Epithelial cell of prostate (primary cell): Measurements from ENCODE around the gene EFCAB6.

Experiments
- DNase-seq: peaks from one replicate; pipeline ENCODE4 v3.0.0-alpha.2; 2011; ENCODE audit warnings: low read depth, low spot score
- H3K27ac ChIP-seq: fragments of 450-650 bp; 2 replicates; pipeline ENCODE4 v1.5.1; 2017; ENCODE audit warnings: mild to moderate bottlenecking

Gene EFCAB6

GRCh38 chr22:43618517-43618916 is 193.6 kb downstream of the EFCAB6 start:
- DNase-seq, result no peak
- H3K27ac ChIP-seq, result no peak overlapping the region

- no peak for DNase-seq
- no peak overlapping the region for H3K27ac ChIP-seq
These were observed 195.5 kb downstream of the EFCAB6 start for GRCh38 chr22:43616645-43617044.

GRCh38 chr22:43600265-43600664 is 211.8 kb downstream of the EFCAB6 start:
- no peak overlapping the region for H3K27ac ChIP-seq
- no peak for DNase-seq

- DNase-seq, result no peak
- H3K27ac ChIP-seq, result no peak overlapping the region
These were observed 219.6 kb downstream of the EFCAB6 start for GRCh38 chr22:43592476-43592875.

- DNase-seq, result no peak
- no peak overlapping the region for H3K27ac ChIP-seq
These were observed 220.7 kb downstream of the EFCAB6 start for GRCh38 chr22:43591380-43591779.

- DNase-seq, result no peak
- H3K27ac ChIP-seq, result no peak overlapping the region
These were observed 224.5 kb downstream of the EFCAB6 start for GRCh38 chr22:43587574-43587973.

- no peak overlapping the region for H3K27ac ChIP-seq
- no peak for DNase-seq
These were observed 228.6 kb downstream of the EFCAB6 start for GRCh38 chr22:43583501-43583900.

GRCh38 chr22:43582394-43582793 is 229.7 kb downstream of the EFCAB6 start:
- DNase-seq, result no peak
- H3K27ac ChIP-seq, result no peak overlapping the region

GRCh38 chr22:43580271-43580750 is 231.8 kb downstream of the EFCAB6 start:
- DNase-seq, result no peak
- H3K27ac ChIP-seq, result no peak overlapping the region

- no peak for DNase-seq
- H3K27ac ChIP-seq, result no peak overlapping the region
These were observed 237.4 kb downstream of the EFCAB6 start for GRCh38 chr22:43574738-43575137.

GRCh38 chr22:43572710-43573109 is 239.4 kb downstream of the EFCAB6 start:
- no peak for DNase-seq
- no peak overlapping the region for H3K27ac ChIP-seq

- no peak for DNase-seq
These were observed 240.9 kb downstream of the EFCAB6 start for GRCh38 chr22:43571181-43571580.

GRCh38 chr22:43570531-43571165 is 241.5 kb downstream of the EFCAB6 start:
- H3K27ac ChIP-seq, result no peak overlapping the region
- DNase-seq, result no peak

More at GRCh38 chr22:43571181-43571580, 240.9 kb downstream of the EFCAB6 start:
- H3K27ac ChIP-seq, result no peak overlapping the region

- DNase-seq, result no peak
- H3K27ac ChIP-seq, result no peak overlapping the region
These were observed 243.0 kb downstream of the EFCAB6 start for GRCh38 chr22:43569111-43569510.

GRCh38 chr22:43567691-43568324 is 244.3 kb downstream of the EFCAB6 start:
- no peak overlapping the region for H3K27ac ChIP-seq
- DNase-seq, result no peak

GRCh38 chr22:43566561-43567332 is 245.4 kb downstream of the EFCAB6 start:
- no peak for DNase-seq
- no peak overlapping the region for H3K27ac ChIP-seq

- no peak overlapping the region for H3K27ac ChIP-seq
- DNase-seq, result no peak
These were observed 246.1 kb downstream of the EFCAB6 start for GRCh38 chr22:43566021-43566420.

- H3K27ac ChIP-seq, result no peak overlapping the region
These were observed 247.2 kb downstream of the EFCAB6 start for GRCh38 chr22:43564859-43565258.

GRCh38 chr22:43563571-43563970 is 248.5 kb downstream of the EFCAB6 start:
- no peak overlapping the region for H3K27ac ChIP-seq
- no peak for DNase-seq

More at GRCh38 chr22:43564859-43565258, 247.2 kb downstream of the EFCAB6 start:
- DNase-seq, result no peak

GRCh38 chr22:43562843-43563242 is 249.3 kb downstream of the EFCAB6 start:
- no peak for DNase-seq
- H3K27ac ChIP-seq, result no peak overlapping the region
